HepG2 (cell line): Measurements from ENCODE around the gene DNMT3A. TPM values are rescaled to one million over a fixed set of nuclear protein-coding genes. Genes with fewer than 3 reads are reported as not detected.

Experiments
- ATAC-seq: fragments of 200-7000 bp; cut with Tn5 transposase; 3 replicates; pipeline ENCODE4 v1.9.1; 2020; ENCODE audit warnings: mild to moderate bottlenecking, moderate library complexity
- BruUV-seq: library from RNA; stranded (reverse); fragments of 400-500 nt; replicated peaks from 2 replicates; lab custom pipeline; 2021; lab: Mats Ljungman, UMichigan
- CTCF ChIA-PET: fragments of 300-600 bp; formaldehyde crosslinking; extraction: SDS; loops from one replicate; lab custom pipeline; 2021; ENCODE audit warnings: low total read pairs, inconsistent platforms, low intra/inter-chr PET ratio; lab: Yijun Ruan, JAX
- POLR2A ChIA-PET: fragments of 350-600 bp; sonication (Branson Sonifier 250); formaldehyde crosslinking; loops from one replicate; lab custom pipeline; 2020; ENCODE audit warnings: antibody characterized with exemption, inconsistent platforms; lab: Yijun Ruan, JAX
- DNase-seq: peaks from one replicate; pipeline ENCODE4 v3.0.0-alpha.2; 2015; ENCODE audit warnings: low spot score
- FAIRE-seq: peaks from 3 replicates; lab custom pipeline; 2011; peaks lifted over from hg19 to GRCh38; lab: Jason Lieb, UNC
- H2AFZ ChIP-seq: one replicate; pipeline ENCODE4 v1.6.1; 2011; ENCODE audit warnings: low read length, inconsistent platforms
- H3K27ac ChIP-seq: fragments of 300-600 bp; 3 replicates; pipeline ENCODE4 v1.8.0; 2011; ENCODE audit warnings: mixed run types, mild to moderate bottlenecking, mixed read lengths, low read length, inconsistent platforms; ENCODE audit not compliant: insufficient read depth; ENCODE audit errors: extremely low read length
- H3K27me3 ChIP-seq, 2 experiments: fragments of 200-600 bp in 1 of 2; 2 replicates in 1 of 2; 3 replicates in 1 of 2; pipeline versions ENCODE4 v1.6.0 to v1.8.0; 2011; ENCODE audit warnings: low read length in 2 of 2, mild to moderate bottlenecking in 2 of 2, moderate library complexity in 2 of 2, inconsistent platforms in 1 of 2; ENCODE audit not compliant: insufficient read depth in 2 of 2, control insufficient read depth in 1 of 2
- H3K36me3 ChIP-seq, 2 experiments: fragments of 200-600 bp in 1 of 2; replicated peaks in 1 of 2; 2 replicates in 1 of 2; 3 replicates in 1 of 2; pipeline versions ENCODE4 v1.5.1 to v1.8.0; 2011; ENCODE audit warnings: low read length in 2 of 2, inconsistent platforms in 1 of 2; ENCODE audit not compliant: insufficient read depth in 2 of 2, control insufficient read depth in 1 of 2
- H3K4me1 ChIP-seq: 2 replicates; pipeline ENCODE4 v1.5.1; 2012; ENCODE audit warnings: low read length, inconsistent platforms; ENCODE audit not compliant: insufficient read depth
- H3K4me2 ChIP-seq: 2 replicates; pipeline ENCODE4 v1.6.0; 2011; ENCODE audit warnings: low read depth, low read length, inconsistent platforms
- H3K4me3 ChIP-seq, 3 experiments: fragments of 200-600 bp in 1 of 3; sonication (generic), shearing (Covaris generic) in 1 of 3; replicated peaks in 1 of 3; 2 replicates each; pipeline ENCODE4 v1.5.1; 2011 to 2016; ENCODE audit warnings: low read length in 3 of 3, inconsistent platforms in 2 of 3, low read depth in 2 of 3, mild to moderate bottlenecking in 2 of 3, control low read depth in 1 of 3, mixed read lengths in 1 of 3; ENCODE audit not compliant: insufficient read depth in 1 of 3
- H3K79me2 ChIP-seq: one replicate; pipeline ENCODE4 v1.6.1; 2011; ENCODE audit warnings: low read length, inconsistent platforms; ENCODE audit not compliant: insufficient read depth
- H3K9ac ChIP-seq: 2 replicates; pipeline ENCODE4 v1.6.0; 2011; ENCODE audit warnings: mild to moderate bottlenecking, low read depth, low read length, inconsistent platforms; ENCODE audit not compliant: insufficient read depth
- H3K9me3 ChIP-seq: 2 replicates; pipeline ENCODE4 v1.5.1; 2012; ENCODE audit warnings: mild to moderate bottlenecking, low read length
- H4K20me1 ChIP-seq: 2 replicates; pipeline ENCODE4 v1.6.0; 2011; ENCODE audit warnings: inconsistent platforms, mild to moderate bottlenecking, low read length, moderate library complexity; ENCODE audit not compliant: insufficient read depth
- FOSL2 ChIP-seq: sonication (generic); formaldehyde crosslinking; IDR thresholded peaks from 2 replicates; pipeline ENCODE4 v1.4.0; 2020; ENCODE audit warnings: missing genetic modification reagents
- HOXA9 ChIP-seq: sonication (generic); formaldehyde crosslinking; IDR thresholded peaks from 2 replicates; pipeline ENCODE4 v1.8.1; 2022; ENCODE audit warnings: missing genetic modification reagents, mild to moderate bottlenecking, moderate library complexity, borderline replicate concordance
- JDP2 ChIP-seq: sonication (generic); formaldehyde crosslinking; IDR thresholded peaks from 2 replicates; pipeline ENCODE4 v1.8.1; 2022; ENCODE audit warnings: missing genetic modification reagents, borderline replicate concordance
- KDM2A ChIP-seq: sonication (generic); formaldehyde crosslinking; IDR thresholded peaks from 2 replicates; pipeline ENCODE4 v1.4.0; 2020; ENCODE audit warnings: low read depth, missing genetic modification reagents, borderline replicate concordance
- MXD4 ChIP-seq: IDR thresholded peaks from 2 replicates; pipeline ENCODE4 v1.6.1; 2016; ENCODE audit warnings: mild to moderate bottlenecking, missing biosample characterization, missing genetic modification reagents
- RAD21 ChIP-seq: fragments of 450-650 bp; formaldehyde crosslinking; IDR thresholded peaks from 2 replicates; pipeline ENCODE4 v1.5.0; 2020; ENCODE audit warnings: mild to moderate bottlenecking
- SAP130 ChIP-seq: IDR thresholded peaks from 2 replicates; pipeline ENCODE4 v1.6.1; 2016; ENCODE audit warnings: low read depth
- SOX13 ChIP-seq, 3 experiments: fragments of 450-650 bp in 1 of 3; sonication (generic) in 1 of 3; formaldehyde crosslinking in 1 of 3; IDR thresholded peaks in 2 of 3; conservative IDR thresholded peaks in 1 of 3; 2 replicates each; pipeline versions ENCODE4 v1.5.0 to v1.6.1; 2016 to 2020; ENCODE audit warnings: antibody characterized with exemption in 1 of 3, mild to moderate bottlenecking in 1 of 3, missing compliant biosample characterization in 1 of 3, missing genetic modification reagents in 1 of 3, moderate library complexity in 1 of 3
- ZFP36 ChIP-seq: fragments of 150-350 bp; IDR thresholded peaks from 2 replicates; pipeline ENCODE4 v1.6.1; 2018; ENCODE audit warnings: borderline replicate concordance, low read length, low read depth; ENCODE audit not compliant: partially characterized antibody
- ZNF24 ChIP-seq: fragments of 450-650 bp; IDR thresholded peaks from 2 replicates; pipeline ENCODE4 v1.6.1; 2017; ENCODE audit warnings: antibody characterized with exemption, mild to moderate bottlenecking
- ZNF251 ChIP-seq: sonication (generic); formaldehyde crosslinking; IDR thresholded peaks from 2 replicates; pipeline ENCODE4 v1.9.0; 2021; ENCODE audit warnings: mild to moderate bottlenecking, missing genetic modification reagents
- ZNF678 ChIP-seq: sonication (generic); formaldehyde crosslinking; IDR thresholded peaks from 2 replicates; pipeline ENCODE4 v1.4.0; 2020; ENCODE audit warnings: mild to moderate bottlenecking, missing genetic modification reagents
- ZNF7 ChIP-seq: IDR thresholded peaks from 2 replicates; pipeline ENCODE4 v1.6.1; 2016; ENCODE audit warnings: missing biosample characterization, missing genetic modification reagents
- ZNF816 ChIP-seq: sonication (generic); formaldehyde crosslinking; IDR thresholded peaks from 2 replicates; pipeline ENCODE4 v1.8.0; 2022; ENCODE audit warnings: missing genetic modification reagents, mild to moderate bottlenecking, borderline replicate concordance
- ZSCAN29 ChIP-seq: sonication (generic); formaldehyde crosslinking; conservative IDR thresholded peaks from 2 replicates; pipeline ENCODE4 v1.4.0; 2020; ENCODE audit warnings: mild to moderate bottlenecking, missing genetic modification reagents
- WGBS: methylation state at CpG from one replicate; pipeline ENCODE4 v1.1.6; 2017; ENCODE audit warnings: low lambda C conversion rate; 5-methylcytosine and 5-hydroxymethylcytosine counted together
- in situ Hi-C: cut with HindIII; loops from 2 replicates; pipeline ENCODE4 v1.10.0; 2017; ENCODE audit warnings: low pct_unique_long_range_greater_than_20kb; ENCODE audit not compliant: extremely low pct_ligation_motif_present
- intact Hi-C: fragments of 100-400 bp; cut with micrococcal nuclease; formaldehyde crosslinking; loops from one replicate; pipeline ENCODE4 v1.10.0; 2022; ENCODE audit not compliant: unreplicated experiment
- polyA plus RNA-seq, 8 experiments: library from polyadenylated mRNA; depleted of rRNA in 3 of 8; stranded (reverse) in 7 of 8; unstranded in 1 of 8; fragments of >200 nt; fragmentation: Illumina TruSeq in 4 of 8; extraction: Trizol in 4 of 8; gene quantifications; 2 replicates each; pipeline versions ENCODE4 v1.2.1 to v1.2.3, GENCODE V29; 2011 to 2016; ENCODE audit warnings: low read depth in 4 of 8, missing spikeins in 1 of 8, mixed read lengths in 1 of 8; ENCODE audit not compliant: insufficient read depth in 1 of 8
- total RNA-seq, 5 experiments: library from RNA; depleted of rRNA; stranded (reverse); fragments of >200 nt; fragmentation: Illumina TruSeq; extraction: Trizol; gene quantifications; 2 replicates each; pipeline ENCODE4 v1.2.3, GENCODE V29; 2016; ENCODE audit warnings: low read depth in 1 of 5
- TF ChIP-seq, protein P1 (sequence below): sonication (generic); formaldehyde crosslinking; IDR thresholded peaks from 2 replicates; pipeline ENCODE4 v1.8.0; 2022; ENCODE audit warnings: low read depth, missing genetic modification reagents
- TF ChIP-seq, protein P2 (sequence below): sonication (generic); formaldehyde crosslinking; conservative IDR thresholded peaks from 2 replicates; pipeline ENCODE4 v1.4.0; 2020; ENCODE audit warnings: missing genetic modification reagents
- TF ChIP-seq, protein P3 (sequence below): sonication (generic); formaldehyde crosslinking; IDR thresholded peaks from 2 replicates; pipeline ENCODE4 v1.5.0; 2020; ENCODE audit warnings: mild to moderate bottlenecking, missing genetic modification reagents, borderline replicate concordance
- TF ChIP-seq, protein P4 (sequence below): IDR thresholded peaks from 2 replicates; pipeline ENCODE4 v1.6.1; 2016; ENCODE audit warnings: mild to moderate bottlenecking, missing biosample characterization, missing genetic modification reagents

DNMT3A gene
- total and polyA plus RNA-seq, 2 of the 13 experiments (the other 11 are each of a cell fraction or from before 2014, with no cell fraction given): 14.7 to 29.1 TPM

DNA sequence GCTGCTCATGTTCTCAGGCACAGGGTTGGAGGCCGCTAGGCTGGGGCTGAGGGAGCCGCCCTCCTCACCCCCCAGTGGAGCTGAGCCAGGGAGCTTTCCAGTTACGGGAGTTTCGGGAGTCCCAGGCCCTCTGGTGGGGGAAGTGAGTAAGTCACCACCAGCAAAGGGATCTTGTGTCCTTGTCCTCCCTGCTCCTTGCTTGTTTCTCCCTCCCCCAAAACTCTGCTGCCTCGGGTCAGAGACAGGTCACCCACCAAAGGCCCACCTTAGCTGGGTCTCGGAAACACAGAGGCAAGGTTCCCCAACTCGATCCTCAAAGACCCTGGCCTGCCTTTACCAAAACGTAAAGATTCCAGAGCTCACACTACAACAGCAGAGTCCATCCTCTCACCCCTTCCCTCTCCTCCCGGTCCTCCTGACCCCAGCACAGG, 112.9 kb downstream of the DNMT3A start:
- FAIRE-seq: peak; percentile 98
- Histone ChIP-seq H3K27ac (no peak overlapping the region), H3K9ac (no peak overlapping the region), H3K36me3 (peaks cover 6 to 10% of the 10 kb centered on the region in 2 experiments), H2AFZ (no peak overlapping the region), H3K4me3 (no peak overlapping the region), H3K79me2 (no peaks in the 10 kb centered on the region), H3K4me1 (peaks cover 7% of the 10 kb centered on the region; the same call in 1 of the 2 replicates), H3K9me3 (no peaks in the 10 kb centered on the region), H3K4me2 (0 out of 2 replicates have a peak overlapping the region, but pooled peaks have one; percentile 32), H3K27me3 (0 out of 5 replicates have a peak, but pooled peaks cover 0 to 1% of the 10 kb centered on the region in 2 experiments), H4K20me1 (no peaks in the 10 kb centered on the region)
- no TSS peak for BruUV-seq
- CTCF ChIA-PET: no interaction called here
- POLR2A ChIA-PET: interaction anchor here (0.9 to 2.8 kb wide), 4 partner anchors 11 to 187 kb away, joined by 3 to 17 read pairs (median 6); partner anchors contain the start of gene EFR3B
- in situ Hi-C loops: no loop called here
- DNase-seq: peak; percentile 78
- intact Hi-C loops: loop anchor here (1.0 kb wide), 2 partner anchors 33 to 63 kb away; no protein-coding TSS in a partner anchor
- ATAC-seq: peak; percentile 91
- 16% methylated on average over 9 of the region's 9 CpGs for WGBS
- TF ChIP-seq JDP2 (CRISPR knock-in tag) (no peak), KDM2A (peak; percentile 48; the same call in 1 of the 2 replicates), ZNF7 (CRISPR knock-in tag) (no peak), RAD21 (peak; percentile 56), ZNF251 (CRISPR knock-in tag) (no peak), SAP130 (CRISPR knock-in tag) (peak; percentile 27; the same call in 1 of the 2 replicates), MXD4 (CRISPR knock-in tag) (no peak), HOXA9 (CRISPR knock-in tag) (no peak), ZNF816 (no peak), ZSCAN29 (no peak), ZFP36 (no peak), FOSL2 (CRISPR knock-in tag) (peak; percentile 16; the same call in 1 of the 2 replicates), ZNF678 (CRISPR knock-in tag) (no peak), ZNF24 (no peak), SOX13 (IDR thresholded peaks at IDR 0.05) (no peak), SOX13 (CRISPR knock-in tag; conservative IDR thresholded peaks at IDR 0.05 in 1 of 2, IDR thresholded peaks at IDR 0.05 in 1 of 2) (0 out of 4 replicates have a peak, but pooled peaks of 1 of the 2 experiments have one; percentile 5)
- TF ChIP-seq, protein P1, sequence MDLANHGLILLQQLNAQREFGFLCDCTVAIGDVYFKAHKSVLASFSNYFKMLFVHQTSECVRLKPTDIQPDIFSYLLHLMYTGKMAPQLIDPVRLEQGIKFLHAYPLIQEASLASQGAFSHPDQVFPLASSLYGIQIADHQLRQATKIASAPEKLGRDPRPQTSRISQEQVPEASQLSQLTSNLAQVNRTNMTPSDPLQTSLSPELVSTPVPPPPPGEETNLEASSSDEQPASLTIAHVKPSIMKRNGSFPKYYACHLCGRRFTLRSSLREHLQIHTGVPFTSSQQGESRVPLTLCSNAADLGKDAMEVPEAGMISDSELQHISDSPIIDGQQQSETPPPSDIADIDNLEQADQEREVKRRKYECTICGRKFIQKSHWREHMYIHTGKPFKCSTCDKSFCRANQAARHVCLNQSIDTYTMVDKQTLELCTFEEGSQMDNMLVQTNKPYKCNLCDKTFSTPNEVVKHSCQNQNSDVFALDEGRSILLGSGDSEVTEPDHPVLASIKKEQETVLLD (CRISPR knock-in tag): no peak
- TF ChIP-seq, protein P2, sequence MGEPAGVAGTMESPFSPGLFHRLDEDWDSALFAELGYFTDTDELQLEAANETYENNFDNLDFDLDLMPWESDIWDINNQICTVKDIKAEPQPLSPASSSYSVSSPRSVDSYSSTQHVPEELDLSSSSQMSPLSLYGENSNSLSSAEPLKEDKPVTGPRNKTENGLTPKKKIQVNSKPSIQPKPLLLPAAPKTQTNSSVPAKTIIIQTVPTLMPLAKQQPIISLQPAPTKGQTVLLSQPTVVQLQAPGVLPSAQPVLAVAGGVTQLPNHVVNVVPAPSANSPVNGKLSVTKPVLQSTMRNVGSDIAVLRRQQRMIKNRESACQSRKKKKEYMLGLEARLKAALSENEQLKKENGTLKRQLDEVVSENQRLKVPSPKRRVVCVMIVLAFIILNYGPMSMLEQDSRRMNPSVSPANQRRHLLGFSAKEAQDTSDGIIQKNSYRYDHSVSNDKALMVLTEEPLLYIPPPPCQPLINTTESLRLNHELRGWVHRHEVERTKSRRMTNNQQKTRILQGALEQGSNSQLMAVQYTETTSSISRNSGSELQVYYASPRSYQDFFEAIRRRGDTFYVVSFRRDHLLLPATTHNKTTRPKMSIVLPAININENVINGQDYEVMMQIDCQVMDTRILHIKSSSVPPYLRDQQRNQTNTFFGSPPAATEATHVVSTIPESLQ (CRISPR knock-in tag): no peak
- TF ChIP-seq, protein P3, sequence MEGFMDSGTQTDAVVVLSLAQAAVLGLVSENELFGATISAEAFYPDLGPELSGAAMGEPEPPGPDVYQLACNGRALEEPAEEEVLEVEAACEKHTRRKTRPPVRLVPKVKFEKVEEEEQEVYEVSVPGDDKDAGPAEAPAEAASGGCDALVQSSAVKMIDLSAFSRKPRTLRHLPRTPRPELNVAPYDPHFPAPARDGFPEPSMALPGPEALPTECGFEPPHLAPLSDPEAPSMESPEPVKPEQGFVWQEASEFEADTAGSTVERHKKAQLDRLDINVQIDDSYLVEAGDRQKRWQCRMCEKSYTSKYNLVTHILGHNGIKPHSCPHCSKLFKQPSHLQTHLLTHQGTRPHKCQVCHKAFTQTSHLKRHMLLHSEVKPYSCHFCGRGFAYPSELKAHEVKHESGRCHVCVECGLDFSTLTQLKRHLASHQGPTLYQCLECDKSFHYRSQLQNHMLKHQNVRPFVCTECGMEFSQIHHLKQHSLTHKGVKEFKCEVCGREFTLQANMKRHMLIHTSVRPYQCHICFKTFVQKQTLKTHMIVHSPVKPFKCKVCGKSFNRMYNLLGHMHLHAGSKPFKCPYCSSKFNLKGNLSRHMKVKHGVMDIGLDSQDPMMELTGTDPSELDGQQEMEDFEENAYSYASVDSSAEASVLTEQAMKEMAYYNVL (CRISPR knock-in tag): no peak
- TF ChIP-seq, protein P4, sequence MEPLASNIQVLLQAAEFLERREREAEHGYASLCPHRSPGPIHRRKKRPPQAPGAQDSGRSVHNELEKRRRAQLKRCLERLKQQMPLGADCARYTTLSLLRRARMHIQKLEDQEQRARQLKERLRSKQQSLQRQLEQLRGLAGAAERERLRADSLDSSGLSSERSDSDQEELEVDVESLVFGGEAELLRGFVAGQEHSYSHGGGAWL: no peak
